Liver (tissue), 9 donors: ENCODE measurements around the gene IRF4. TPM values are rescaled to one million over a fixed set of nuclear protein-coding genes. Genes with fewer than 3 reads are reported as not detected.

Experiments used
- DNase-seq: peaks from one replicate; pipeline ENCODE4 v3.0.0-alpha.2; 2017; ENCODE audit warnings: low spot score
- H3K27ac ChIP-seq, 2 donors: one replicate each; pipeline ENCODE4 v1.7.0; 2013; ENCODE audit warnings: inconsistent platforms in 2 of 2, low read length in 2 of 2, control low read depth in 1 of 2, low read depth in 1 of 2, mild to moderate bottlenecking in 1 of 2
- H3K27me3 ChIP-seq, 4 donors: one replicate each; pipeline versions ENCODE4 v1.6.1 to v1.7.0; 2013; ENCODE audit warnings: low read length in 3 of 4, inconsistent platforms in 1 of 4, mild to moderate bottlenecking in 1 of 4, moderate library complexity in 1 of 4; ENCODE audit not compliant: control insufficient read depth in 4 of 4, insufficient read depth in 4 of 4
- H3K36me3 ChIP-seq, 4 donors: one replicate each; pipeline versions ENCODE4 v1.6.1 to v1.7.0; 2013; ENCODE audit warnings: low read length in 3 of 4, mild to moderate bottlenecking in 3 of 4, low read depth in 1 of 4, moderate library complexity in 1 of 4; ENCODE audit not compliant: control insufficient read depth in 4 of 4, insufficient read depth in 3 of 4
- H3K4me1 ChIP-seq, 4 donors: one replicate each; pipeline versions ENCODE4 v1.6.1 to v1.7.0; 2013; ENCODE audit warnings: low read length in 3 of 4, mild to moderate bottlenecking in 3 of 4, moderate library complexity in 1 of 4; ENCODE audit not compliant: control insufficient read depth in 4 of 4, insufficient read depth in 4 of 4
- H3K4me3 ChIP-seq, 3 donors: one replicate each; pipeline versions ENCODE4 v1.6.1 to v1.7.0; 2013; ENCODE audit warnings: low read length in 3 of 3, control low read depth in 1 of 3, low read depth in 1 of 3, mild to moderate bottlenecking in 1 of 3
- H3K9ac ChIP-seq, 2 donors: one replicate each; pipeline ENCODE4 v1.7.0; 2013; ENCODE audit warnings: low read length in 2 of 2, mild to moderate bottlenecking in 2 of 2, moderate library complexity in 2 of 2, control low read depth in 1 of 2, low read depth in 1 of 2
- H3K9me3 ChIP-seq, 4 donors: one replicate each; pipeline versions ENCODE4 v1.6.1 to v1.7.0; 2013; ENCODE audit warnings: low read length in 3 of 4; ENCODE audit not compliant: control insufficient read depth in 4 of 4
- FOXA1 ChIP-seq: IDR thresholded peaks from 2 replicates; pipeline ENCODE4 v1.6.1; 2016; ENCODE audit warnings: antibody characterized with exemption
- GABPA ChIP-seq, 2 donors: IDR thresholded peaks in 1 of 2; conservative IDR thresholded peaks in 1 of 2; 2 replicates each; pipeline ENCODE4 v1.6.1; 2016; ENCODE audit warnings: antibody characterized with exemption in 2 of 2, mild to moderate bottlenecking in 1 of 2, moderate library complexity in 1 of 2
- SP1 ChIP-seq: IDR thresholded peaks from 2 replicates; pipeline ENCODE4 v1.6.1; 2018; ENCODE audit warnings: antibody characterized with exemption, mild to moderate bottlenecking
- TAF1 ChIP-seq: conservative IDR thresholded peaks from 2 replicates; pipeline ENCODE4 v1.6.1; 2016; ENCODE audit warnings: antibody characterized with exemption, mild to moderate bottlenecking
- WGBS: extraction: QIAGEN DNeasy Blood & Tissue Kit; methylation state at CpG from one replicate; pipeline ENCODE4 v1.1.7; 2013; 5-methylcytosine and 5-hydroxymethylcytosine counted together
- polyA plus RNA-seq, 2 donors: library from polyadenylated mRNA; stranded (reverse) in 1 of 2; unstranded in 1 of 2; fragments of 200-250 nt in 1 of 2; fragments of >200 nt in 1 of 2; fragmentation: Nextera tagmentation in 1 of 2; extraction: Ambion mirVana in 1 of 2; gene quantifications; one replicate each; pipeline versions ENCODE4 v1.2.1 to v1.2.3, GENCODE V29; 2013 to 2015
- total RNA-seq, 2 donors: library from RNA; depleted of rRNA; stranded (reverse); fragments of >200 nt; gene quantifications; one replicate each; pipeline ENCODE4 v1.2.3, GENCODE V29; 2014
- TF ChIP-seq, protein P1 (sequence below): IDR thresholded peaks from 2 replicates; pipeline ENCODE4 v1.6.1; 2016; ENCODE audit warnings: antibody characterized with exemption
- TF ChIP-seq, protein P2 (sequence below): IDR thresholded peaks from 2 replicates; pipeline ENCODE4 v1.6.1; 2016; ENCODE audit warnings: antibody characterized with exemption
- TF ChIP-seq, protein P3 (sequence below): IDR thresholded peaks from 2 replicates; pipeline ENCODE4 v1.6.1; 2016; ENCODE audit warnings: antibody characterized with exemption, mild to moderate bottlenecking
- TF ChIP-seq, protein P4 (sequence below): IDR thresholded peaks from 2 replicates; pipeline ENCODE4 v1.6.1; 2016; ENCODE audit warnings: antibody characterized with exemption
- donor health status: healthy.
- donor health status: healthy.
- donor health status: healthy.
- donor health status: healthy.
- donor health status: healthy.

The IRF4 gene
- total and polyA plus RNA-seq, 4 donors, result 0.68 to 1.6 (median 1.1) TPM

DNA sequence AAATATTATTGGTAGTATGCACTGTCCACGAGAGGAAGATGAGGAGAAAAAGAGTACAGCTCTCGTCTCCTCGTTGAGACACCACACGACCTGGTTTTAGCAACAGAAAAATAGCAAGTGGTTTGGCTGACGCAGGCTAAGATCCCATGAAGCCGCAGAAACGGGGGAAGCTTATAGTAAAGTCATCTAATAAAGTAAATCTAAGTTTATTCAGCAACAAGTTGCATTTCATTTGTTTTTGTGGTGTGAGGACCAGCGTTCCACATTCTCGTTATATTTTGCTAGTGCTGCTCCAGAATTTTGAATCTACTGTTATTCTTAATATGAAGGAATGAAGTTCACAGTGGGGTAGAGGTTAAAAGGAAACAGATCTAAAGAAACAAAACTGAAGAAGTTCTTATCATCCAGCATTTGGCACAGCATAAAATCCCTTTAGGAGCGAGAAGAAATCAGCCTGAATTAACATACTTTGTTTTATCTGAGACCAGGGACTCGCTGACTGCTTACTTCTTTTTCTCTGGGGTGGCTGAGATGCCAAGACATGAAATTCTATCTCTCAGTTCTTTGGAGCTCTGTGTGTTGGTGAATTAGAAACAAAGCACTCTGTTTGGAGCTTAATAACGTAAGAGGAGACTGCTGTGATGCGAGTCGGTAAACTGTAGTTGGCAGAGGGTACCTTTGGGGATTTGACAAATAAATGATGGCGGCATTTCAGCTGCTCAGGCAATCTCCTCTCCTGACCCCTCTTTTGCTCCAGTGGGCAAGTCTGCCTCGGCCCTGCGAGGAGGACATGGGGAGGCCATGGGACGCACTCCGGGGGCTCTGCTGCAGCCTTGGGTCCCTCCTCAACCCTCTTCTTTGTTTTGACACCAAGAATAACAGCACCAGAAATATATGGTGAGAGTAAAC is 24.9 kb upstream of the IRF4 start:
- Histone ChIP-seq H3K9me3 (peaks cover 0 to 12% (median 3%) of the 10 kb centered on the region in 4 donors), H3K9ac (no peak overlapping the region), H3K4me3 (no peak overlapping the region), H3K27me3 (peaks cover 0 to 6% (median 3%) of the 10 kb centered on the region in 4 donors), H3K4me1 (peaks cover 0 to 3% (median 1%) of the 10 kb centered on the region in 4 donors), H3K36me3 (no peaks in the 10 kb centered on the region), H3K27ac (no peak overlapping the region)
- DNase-seq, result no peak
- WGBS, result 74% methylated on average over 19 of the region's 19 CpGs
- TF ChIP-seq FOXA1 (no peak), SP1 (no peak)

DNA sequence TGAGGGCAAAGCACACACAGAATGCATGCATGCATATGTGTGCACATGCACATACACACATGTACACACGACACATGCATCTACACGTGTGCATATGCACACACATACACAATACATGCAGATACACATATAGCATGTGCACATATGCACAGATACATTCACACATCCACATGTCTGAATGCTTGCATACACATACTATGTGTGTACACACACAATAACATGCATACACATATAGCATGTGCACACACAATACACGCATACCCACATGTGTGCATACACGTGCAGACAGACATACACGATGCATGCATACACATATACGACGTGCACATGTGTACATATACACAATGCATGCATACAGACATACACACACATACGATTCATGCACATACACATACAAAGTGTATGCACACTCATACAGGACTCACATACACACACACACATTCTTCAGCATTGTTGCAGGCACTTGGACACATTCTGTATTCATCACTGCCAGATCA is 24.2 kb upstream of the IRF4 start:
- Histone ChIP-seq H3K4me3 (no peak overlapping the region), H3K27ac (no peak overlapping the region), H3K9me3 (peaks cover 0 to 12% (median 3%) of the 10 kb centered on the region in 4 donors), H3K36me3 (no peaks in the 10 kb centered on the region), H3K4me1 (no peaks in the 10 kb centered on the region), H3K27me3 (peaks cover 0 to 6% (median 3%) of the 10 kb centered on the region in 4 donors), H3K9ac (no peak overlapping the region)
- 76% methylated on average over 8 of the region's 8 CpGs for WGBS
- TF ChIP-seq, protein P1, sequence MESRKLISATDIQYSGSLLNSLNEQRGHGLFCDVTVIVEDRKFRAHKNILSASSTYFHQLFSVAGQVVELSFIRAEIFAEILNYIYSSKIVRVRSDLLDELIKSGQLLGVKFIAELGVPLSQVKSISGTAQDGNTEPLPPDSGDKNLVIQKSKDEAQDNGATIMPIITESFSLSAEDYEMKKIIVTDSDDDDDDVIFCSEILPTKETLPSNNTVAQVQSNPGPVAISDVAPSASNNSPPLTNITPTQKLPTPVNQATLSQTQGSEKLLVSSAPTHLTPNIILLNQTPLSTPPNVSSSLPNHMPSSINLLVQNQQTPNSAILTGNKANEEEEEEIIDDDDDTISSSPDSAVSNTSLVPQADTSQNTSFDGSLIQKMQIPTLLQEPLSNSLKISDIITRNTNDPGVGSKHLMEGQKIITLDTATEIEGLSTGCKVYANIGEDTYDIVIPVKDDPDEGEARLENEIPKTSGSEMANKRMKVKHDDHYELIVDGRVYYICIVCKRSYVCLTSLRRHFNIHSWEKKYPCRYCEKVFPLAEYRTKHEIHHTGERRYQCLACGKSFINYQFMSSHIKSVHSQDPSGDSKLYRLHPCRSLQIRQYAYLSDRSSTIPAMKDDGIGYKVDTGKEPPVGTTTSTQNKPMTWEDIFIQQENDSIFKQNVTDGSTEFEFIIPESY, result no peak
- TF ChIP-seq SP1 (no peak), GABPA (IDR thresholded peaks at IDR 0.05 in 1 of 2, conservative IDR thresholded peaks at IDR 0.05 in 1 of 2) (no peak), TAF1 (no peak)
- TF ChIP-seq, protein P2, sequence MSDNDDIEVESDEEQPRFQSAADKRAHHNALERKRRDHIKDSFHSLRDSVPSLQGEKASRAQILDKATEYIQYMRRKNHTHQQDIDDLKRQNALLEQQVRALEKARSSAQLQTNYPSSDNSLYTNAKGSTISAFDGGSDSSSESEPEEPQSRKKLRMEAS, result no peak
- TF ChIP-seq, protein P3, sequence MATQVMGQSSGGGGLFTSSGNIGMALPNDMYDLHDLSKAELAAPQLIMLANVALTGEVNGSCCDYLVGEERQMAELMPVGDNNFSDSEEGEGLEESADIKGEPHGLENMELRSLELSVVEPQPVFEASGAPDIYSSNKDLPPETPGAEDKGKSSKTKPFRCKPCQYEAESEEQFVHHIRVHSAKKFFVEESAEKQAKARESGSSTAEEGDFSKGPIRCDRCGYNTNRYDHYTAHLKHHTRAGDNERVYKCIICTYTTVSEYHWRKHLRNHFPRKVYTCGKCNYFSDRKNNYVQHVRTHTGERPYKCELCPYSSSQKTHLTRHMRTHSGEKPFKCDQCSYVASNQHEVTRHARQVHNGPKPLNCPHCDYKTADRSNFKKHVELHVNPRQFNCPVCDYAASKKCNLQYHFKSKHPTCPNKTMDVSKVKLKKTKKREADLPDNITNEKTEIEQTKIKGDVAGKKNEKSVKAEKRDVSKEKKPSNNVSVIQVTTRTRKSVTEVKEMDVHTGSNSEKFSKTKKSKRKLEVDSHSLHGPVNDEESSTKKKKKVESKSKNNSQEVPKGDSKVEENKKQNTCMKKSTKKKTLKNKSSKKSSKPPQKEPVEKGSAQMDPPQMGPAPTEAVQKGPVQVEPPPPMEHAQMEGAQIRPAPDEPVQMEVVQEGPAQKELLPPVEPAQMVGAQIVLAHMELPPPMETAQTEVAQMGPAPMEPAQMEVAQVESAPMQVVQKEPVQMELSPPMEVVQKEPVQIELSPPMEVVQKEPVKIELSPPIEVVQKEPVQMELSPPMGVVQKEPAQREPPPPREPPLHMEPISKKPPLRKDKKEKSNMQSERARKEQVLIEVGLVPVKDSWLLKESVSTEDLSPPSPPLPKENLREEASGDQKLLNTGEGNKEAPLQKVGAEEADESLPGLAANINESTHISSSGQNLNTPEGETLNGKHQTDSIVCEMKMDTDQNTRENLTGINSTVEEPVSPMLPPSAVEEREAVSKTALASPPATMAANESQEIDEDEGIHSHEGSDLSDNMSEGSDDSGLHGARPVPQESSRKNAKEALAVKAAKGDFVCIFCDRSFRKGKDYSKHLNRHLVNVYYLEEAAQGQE, result no peak
- TF ChIP-seq, protein P4, sequence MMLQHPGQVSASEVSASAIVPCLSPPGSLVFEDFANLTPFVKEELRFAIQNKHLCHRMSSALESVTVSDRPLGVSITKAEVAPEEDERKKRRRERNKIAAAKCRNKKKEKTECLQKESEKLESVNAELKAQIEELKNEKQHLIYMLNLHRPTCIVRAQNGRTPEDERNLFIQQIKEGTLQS, result no peak
- DNase-seq, result no peak
